Omental fat pad (tissue), 4 donors: ENCODE measurements around the gene PPP1R1B. TPM values are rescaled to one million over a fixed set of nuclear protein-coding genes. Genes with fewer than 3 reads are reported as not detected.
A peak's percentile ranks its signal among the peaks of the same experiment; 100 is the strongest.

Experiments
- ATAC-seq: fragments of 150-250 bp; one replicate; pipeline ENCODE4 v1.9.1; 2016; ENCODE audit warnings: mild to moderate bottlenecking, moderate library complexity; ENCODE audit not compliant: low FRiP score
- DNase-seq: peaks from one replicate; pipeline ENCODE4 v3.0.0-alpha.2; 2019; ENCODE audit warnings: low spot score
- total RNA-seq, 4 donors: library from RNA; depleted of rRNA; stranded (reverse); fragments of >200 nt; gene quantifications; one replicate each; pipeline ENCODE4 v1.1.0, GENCODE V29; 2016
- TF ChIP-seq, protein P1 (sequence below), 3 donors: fragments of 450-650 bp; IDR thresholded peaks; one replicate each; pipeline ENCODE4 v1.5.1; 2016 to 2017; ENCODE audit warnings: antibody characterized with exemption in 3 of 3, mild to moderate bottlenecking in 3 of 3, moderate library complexity in 2 of 3

Gene PPP1R1B
- total RNA-seq, 4 donors from 2014 or later: 13.9 to 27.0 (median 19.1) TPM

- TF ChIP-seq, protein P1, sequence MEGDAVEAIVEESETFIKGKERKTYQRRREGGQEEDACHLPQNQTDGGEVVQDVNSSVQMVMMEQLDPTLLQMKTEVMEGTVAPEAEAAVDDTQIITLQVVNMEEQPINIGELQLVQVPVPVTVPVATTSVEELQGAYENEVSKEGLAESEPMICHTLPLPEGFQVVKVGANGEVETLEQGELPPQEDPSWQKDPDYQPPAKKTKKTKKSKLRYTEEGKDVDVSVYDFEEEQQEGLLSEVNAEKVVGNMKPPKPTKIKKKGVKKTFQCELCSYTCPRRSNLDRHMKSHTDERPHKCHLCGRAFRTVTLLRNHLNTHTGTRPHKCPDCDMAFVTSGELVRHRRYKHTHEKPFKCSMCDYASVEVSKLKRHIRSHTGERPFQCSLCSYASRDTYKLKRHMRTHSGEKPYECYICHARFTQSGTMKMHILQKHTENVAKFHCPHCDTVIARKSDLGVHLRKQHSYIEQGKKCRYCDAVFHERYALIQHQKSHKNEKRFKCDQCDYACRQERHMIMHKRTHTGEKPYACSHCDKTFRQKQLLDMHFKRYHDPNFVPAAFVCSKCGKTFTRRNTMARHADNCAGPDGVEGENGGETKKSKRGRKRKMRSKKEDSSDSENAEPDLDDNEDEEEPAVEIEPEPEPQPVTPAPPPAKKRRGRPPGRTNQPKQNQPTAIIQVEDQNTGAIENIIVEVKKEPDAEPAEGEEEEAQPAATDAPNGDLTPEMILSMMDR (IDR thresholded peaks at IDR 0.05): no peak
- ATAC-seq: no peak
- DNase-seq: no peak
These were observed 21.0 kb upstream of the PPP1R1B start for GRCh38 chr17:39605492-39606433.

- DNase-seq (no peak), ATAC-seq (peak; percentile 37)
- TF ChIP-seq, protein P1 (IDR thresholded peaks at IDR 0.05): no peak
These were observed 20.2 kb upstream of the PPP1R1B start for GRCh38 chr17:39606434-39607056.

- ATAC-seq (no peak), DNase-seq (no peak)
- TF ChIP-seq, protein P1 (IDR thresholded peaks at IDR 0.05): no peak
These were observed 19.5 kb upstream of the PPP1R1B start for GRCh38 chr17:39607057-39607850.

DNA sequence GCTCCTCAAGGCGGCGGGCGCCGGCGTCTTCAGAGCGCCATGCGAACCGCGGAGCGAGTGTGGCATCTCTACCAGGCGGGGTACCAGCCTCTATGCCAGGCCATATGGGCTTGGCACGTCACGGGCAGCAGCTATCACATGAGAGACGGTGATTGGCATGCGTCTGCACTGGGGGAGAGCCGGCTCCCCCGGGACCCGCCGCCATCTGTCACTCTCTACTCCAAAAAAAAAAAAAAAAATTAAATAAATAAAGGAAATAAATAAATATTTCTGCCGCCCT is 19.0 kb upstream of the PPP1R1B start, which contains the start of gene NEUROD2:
NEUROD2 (minus strand) TSS at position 70 of the 280 bp plus-strand sequence. CDS start 1,321 bp downstream, outside the sequence.
- ATAC-seq (no peak), DNase-seq (no peak)
- TF ChIP-seq, protein P1 (IDR thresholded peaks at IDR 0.05): no peak

DNA sequence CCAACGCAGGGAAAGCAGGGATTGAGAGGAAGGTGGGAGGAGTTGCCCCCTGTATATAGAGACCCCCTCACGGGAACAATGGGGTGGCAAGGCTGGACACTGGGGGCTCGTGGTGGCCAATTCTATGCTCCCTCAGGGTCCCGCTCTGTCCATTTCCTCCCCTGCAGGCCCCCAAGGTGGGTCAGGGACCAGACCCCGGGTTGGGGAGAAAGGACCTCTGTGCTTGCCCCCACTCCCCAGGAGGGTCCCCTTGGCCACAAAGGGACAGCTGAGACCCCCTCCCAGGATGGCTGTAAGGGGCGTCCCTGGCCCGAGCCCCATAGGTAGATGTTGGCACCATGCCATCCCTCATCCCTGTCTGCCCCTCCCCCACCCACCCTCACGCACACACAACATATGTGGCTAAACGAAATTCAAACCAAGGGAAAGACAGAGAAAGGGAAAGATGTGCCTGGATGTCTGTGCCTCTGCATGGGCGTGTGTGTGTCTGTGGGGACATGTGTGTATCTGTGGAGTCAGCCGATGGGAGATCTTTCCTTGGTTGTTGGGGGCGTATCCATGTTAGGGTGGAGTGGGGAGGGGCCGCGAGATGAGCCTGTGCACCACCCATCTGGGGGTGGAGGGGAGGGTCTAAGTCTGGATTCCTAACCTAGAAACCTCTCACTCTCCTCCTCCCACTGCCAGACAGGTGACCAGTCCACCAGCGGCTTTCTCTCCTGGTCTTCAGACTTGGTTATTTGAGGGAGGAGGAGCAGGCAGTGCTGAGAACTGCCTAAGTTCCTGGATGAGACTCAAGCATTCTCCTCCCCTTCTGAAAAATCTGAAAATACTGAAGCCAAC is 18.4 kb upstream of the PPP1R1B start:
- no peak for DNase-seq
- ATAC-seq: peak; percentile 10
- TF ChIP-seq, protein P1 (IDR thresholded peaks at IDR 0.05): no peak

DNA sequence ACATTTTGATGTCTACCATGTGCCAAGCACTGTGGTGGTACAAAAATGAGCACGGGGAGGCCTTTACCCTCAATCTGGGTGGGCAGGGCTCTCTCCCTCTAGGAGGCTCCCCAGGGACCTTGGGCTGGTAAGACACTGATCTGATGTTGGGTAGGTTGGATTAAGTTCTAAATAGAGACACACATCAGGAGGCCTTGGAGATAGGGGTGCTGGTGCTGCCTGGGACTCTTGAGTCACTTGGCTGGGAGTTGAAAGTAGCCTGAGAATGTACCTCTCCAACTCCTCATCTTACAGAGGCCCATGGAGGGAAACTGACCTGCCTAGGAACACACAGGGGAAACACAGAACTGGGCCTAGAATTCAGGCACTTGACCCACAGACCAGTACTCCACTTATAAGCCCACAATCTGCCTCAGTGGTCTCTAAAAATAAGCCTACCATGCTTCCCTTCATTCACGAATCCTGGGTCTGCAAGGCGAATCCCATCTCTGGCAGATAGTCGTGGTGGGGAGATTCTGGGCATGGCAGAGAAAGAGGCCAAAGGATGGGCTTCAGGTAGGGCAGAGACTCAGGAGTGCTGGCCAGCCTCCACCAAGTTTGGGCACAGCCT is 17.2 kb upstream of the PPP1R1B start:
- no peak for DNase-seq
- no peak for ATAC-seq
- TF ChIP-seq, protein P1 (IDR thresholded peaks at IDR 0.05): no peak
